D721Med (cell line): Measurements from ENCODE around the gene RPRML.

Experiments used
- DNase-seq: peaks from one replicate; pipeline ENCODE4 v3.0.0; 2011; ENCODE audit warnings: low spot score; ENCODE audit not compliant: insufficient read length
- FAIRE-seq: peaks from 2 replicates; lab custom pipeline; 2011; peaks lifted over from hg19 to GRCh38; lab: Jason Lieb, UNC
- TF ChIP-seq, protein P1 (sequence below): IDR thresholded peaks from 2 replicates; pipeline ENCODE4 v1.5.1; 2012; ENCODE audit warnings: mild to moderate bottlenecking, control low read depth; ENCODE audit not compliant: insufficient read depth; ENCODE audit errors: missing control alignments

Gene RPRML

DNA sequence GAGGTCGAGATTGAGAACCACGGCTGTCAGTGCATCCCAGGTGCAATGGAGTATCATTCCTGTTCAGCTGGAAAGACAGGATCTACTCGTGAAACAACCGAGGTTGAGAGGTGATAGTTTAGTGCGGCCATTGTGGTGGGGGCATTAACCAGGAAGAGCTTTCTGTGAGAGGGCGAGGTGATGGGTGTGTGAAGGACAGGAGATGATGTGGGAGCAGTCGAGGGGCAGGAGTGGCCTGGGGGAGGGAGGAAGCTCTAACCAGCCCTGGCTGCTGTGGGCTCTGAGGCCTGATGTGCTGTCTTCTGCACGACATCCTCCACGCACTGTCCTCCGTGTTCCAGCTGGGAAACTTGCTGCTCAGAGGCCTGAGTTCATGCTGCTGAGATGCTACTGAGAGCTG lies 34.1 kb downstream of the RPRML start:
- FAIRE-seq: no peak
- TF ChIP-seq, protein P1, sequence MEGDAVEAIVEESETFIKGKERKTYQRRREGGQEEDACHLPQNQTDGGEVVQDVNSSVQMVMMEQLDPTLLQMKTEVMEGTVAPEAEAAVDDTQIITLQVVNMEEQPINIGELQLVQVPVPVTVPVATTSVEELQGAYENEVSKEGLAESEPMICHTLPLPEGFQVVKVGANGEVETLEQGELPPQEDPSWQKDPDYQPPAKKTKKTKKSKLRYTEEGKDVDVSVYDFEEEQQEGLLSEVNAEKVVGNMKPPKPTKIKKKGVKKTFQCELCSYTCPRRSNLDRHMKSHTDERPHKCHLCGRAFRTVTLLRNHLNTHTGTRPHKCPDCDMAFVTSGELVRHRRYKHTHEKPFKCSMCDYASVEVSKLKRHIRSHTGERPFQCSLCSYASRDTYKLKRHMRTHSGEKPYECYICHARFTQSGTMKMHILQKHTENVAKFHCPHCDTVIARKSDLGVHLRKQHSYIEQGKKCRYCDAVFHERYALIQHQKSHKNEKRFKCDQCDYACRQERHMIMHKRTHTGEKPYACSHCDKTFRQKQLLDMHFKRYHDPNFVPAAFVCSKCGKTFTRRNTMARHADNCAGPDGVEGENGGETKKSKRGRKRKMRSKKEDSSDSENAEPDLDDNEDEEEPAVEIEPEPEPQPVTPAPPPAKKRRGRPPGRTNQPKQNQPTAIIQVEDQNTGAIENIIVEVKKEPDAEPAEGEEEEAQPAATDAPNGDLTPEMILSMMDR: no peak
- DNase-seq: no peak

DNA sequence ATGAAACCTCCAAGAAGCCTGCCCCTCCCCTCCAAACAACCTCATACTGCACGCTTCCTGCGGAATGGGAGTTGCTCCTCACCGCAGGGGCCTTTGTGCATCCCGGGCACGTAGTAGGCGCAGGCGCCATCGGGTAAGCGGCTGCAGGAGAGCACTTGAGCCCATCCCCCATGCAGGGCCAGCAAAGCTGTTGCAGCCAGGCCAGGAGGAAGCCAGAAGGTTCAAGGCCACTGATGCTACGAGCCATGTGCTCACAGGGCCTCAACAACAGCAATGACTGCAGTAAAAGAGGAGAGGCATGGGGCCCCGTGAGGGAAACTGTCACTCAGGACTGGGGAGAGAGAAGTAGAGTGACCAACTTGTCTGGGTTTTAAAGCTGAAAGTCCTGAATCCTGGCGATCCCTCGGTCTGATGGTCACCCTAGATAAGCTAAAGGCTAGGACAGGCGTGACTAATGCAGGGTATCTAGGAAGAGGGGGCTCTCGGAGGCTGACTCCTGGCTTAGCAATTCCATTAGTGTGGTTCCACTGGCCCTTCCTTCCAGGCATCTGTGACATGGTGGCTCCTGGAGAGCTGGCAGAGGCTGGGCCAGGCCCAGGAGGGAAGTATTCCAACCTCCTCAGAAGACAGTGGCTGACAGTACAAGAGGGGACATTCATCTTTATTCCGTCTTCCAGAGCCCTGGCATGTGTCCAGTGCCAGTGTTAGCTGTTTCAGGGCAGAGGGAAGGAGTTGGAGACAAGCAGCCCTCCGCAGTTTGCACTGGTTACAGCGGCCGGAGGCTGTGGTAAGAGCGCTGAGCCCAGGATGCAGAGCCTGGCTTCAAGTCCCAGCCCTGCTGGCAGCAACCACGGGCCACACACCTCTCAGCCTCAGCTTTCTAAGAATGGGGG lies 35.3 kb downstream of the RPRML start:
- DNase-seq (no peak), FAIRE-seq (no peak)
- TF ChIP-seq, protein P1: no peak

DNA sequence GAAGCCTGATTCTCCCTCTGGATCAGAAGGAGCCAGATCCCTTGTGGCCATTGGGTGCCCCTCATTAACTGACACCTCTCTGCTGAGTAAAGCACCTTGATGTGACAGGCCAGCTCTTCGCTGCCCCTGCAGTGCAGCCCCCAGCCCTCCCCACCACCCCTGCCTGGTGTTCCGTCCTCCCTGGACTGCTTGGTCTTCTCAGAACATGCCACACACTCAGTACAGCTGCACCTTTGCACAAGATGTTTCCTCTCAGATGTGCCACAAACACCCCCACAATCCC lies 35.9 kb downstream of the RPRML start:
- FAIRE-seq (no peak), DNase-seq (no peak)
- TF ChIP-seq, protein P1: no peak

DNA sequence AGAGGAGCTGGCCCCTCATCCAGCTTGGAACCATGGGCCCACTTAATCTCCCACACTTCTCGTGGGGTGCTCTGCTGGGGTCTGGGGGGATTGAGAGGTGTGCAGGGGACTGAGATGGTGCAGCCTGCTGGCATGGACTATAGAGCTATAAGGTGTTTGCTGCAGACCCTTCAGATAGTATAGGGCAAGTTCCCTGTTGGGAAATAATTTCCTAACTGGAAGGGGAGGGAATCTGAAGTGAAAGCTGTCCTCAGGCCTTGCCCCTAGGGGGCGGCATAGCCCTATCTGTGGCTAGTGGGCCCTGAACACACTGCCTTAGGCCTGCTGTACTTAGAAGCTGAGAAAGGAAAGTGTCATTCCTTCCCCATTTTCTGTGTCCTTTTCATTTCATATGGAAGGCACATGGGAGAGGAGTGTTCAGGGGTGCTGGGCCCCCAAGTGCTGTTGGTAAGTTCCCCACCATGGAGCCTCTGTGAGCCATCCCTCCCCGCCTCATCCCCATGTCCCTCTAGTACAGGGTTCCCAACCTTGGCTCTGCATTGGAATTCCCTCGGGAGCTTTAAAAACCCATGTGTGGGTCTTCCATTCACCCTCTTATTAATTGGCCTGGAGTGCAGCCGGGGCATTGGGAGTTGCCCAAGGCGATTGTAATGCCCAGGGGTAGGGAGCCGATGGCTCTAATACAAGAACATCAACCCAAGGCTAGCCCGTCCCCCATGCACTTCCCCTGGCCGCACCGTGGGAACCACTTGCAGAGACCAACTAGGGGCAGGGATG lies 36.4 kb downstream of the RPRML start:
- TF ChIP-seq, protein P1: peak; percentile 99
- no peak for FAIRE-seq
- peak; percentile 92 for DNase-seq

DNA sequence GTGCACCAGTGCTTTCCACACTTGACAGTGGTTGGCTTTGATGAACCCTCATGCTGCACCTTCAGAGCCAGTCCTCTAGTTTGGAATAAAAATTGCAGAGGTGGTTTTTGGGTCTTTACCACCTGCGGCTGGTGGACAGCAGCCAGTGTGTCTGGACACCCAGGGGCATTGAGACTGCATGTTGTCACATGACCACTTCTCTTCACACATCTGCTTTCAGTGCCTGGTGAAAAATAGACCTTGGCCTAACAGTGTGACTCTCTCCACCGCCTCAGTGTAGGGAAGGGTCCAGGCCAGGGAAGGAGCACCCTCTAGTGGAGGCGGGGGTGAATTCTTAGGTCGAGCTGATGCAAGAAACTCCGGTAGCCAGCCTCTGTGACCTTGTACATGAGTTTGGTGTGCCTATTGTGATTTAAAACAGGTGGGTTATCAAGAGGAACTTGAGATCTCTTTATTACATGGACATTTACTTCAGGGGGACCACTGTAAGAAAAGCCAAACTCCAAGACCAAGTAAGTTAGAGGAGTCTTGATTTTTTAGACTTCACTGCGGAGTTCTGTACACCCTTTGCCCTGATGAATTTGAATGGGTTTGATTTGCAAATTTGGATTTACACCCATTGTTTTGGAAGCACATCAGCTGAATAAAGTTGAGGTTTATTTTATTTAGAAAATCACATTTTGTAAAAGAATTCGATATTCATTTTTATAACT lies 38.2 kb downstream of the RPRML start:
- no peak for FAIRE-seq

DNA sequence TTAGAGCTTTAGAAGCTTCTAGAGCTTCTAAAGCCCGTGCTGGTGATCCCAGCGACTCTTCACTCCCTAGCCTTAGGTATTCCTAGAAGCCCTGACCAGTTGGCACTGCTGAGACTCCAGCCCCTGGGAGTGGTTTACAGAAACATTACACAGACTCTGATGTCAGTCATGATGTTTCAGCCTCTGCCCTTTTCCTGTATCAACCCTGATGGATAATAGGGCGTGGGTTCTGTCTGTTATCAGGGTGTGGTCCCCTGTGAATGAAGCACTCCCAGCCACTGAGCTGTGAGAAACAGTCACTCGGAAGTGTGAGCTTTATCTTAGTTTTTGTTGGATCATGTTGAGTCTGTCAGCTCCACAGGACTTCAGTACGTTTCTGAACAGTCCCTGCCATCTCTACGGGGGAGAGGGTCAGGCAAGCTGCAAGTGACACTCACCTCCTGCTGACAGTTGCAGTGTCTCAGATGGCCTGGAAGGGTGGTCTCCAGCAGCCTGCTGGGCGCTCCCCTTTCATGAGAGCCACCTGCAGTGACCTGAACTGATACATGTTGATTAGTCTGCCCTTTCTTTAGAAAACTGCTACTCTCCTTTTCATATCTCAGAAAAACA lies 43.3 kb downstream of the RPRML start:
- TF ChIP-seq, protein P1: no peak
- no peak for FAIRE-seq
- no peak for DNase-seq

More for the DNA sequence above, 38.2 kb downstream of the RPRML start:
- TF ChIP-seq, protein P1: peak; percentile 97
- DNase-seq: peak; percentile 51
